ENCODE results near the gene ZCCHC24.
"Not testable (repeated sequence)": the region's sequence is repeated elsewhere in the genome, so short reads cannot be mapped to it uniquely, and the experiment has no call there.

ZCCHC24 gene

GRCh38 chr10:79340646-79341244 lies 104.7 kb downstream of the ZCCHC24 start:
- DNase-seq: no peak

DNA sequence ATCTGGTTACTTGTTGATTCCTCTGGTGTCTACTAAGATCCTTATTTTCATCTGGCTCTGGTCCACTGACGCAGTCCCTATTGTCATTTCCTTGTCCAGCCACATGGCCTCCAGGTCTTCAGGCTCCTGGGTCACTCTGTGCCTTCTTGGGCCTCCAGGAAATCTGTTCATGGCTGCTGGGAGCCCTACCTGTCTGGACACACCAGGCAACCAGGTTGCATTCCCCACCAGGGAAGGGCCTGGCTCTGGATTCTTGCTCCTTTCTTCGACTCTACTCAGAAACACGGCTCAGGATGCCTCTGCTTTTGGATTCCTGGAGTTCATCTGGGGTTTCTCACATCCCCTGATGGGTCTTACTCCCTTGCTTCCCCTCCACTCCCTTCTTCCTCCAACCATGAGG lies 106.2 kb downstream of the ZCCHC24 start:
- no peak for DNase-seq

- not testable (repeated sequence) for DNase-seq
Measured at GRCh38 chr10:79337783-79338469, 107.5 kb downstream of the ZCCHC24 start.

DNA sequence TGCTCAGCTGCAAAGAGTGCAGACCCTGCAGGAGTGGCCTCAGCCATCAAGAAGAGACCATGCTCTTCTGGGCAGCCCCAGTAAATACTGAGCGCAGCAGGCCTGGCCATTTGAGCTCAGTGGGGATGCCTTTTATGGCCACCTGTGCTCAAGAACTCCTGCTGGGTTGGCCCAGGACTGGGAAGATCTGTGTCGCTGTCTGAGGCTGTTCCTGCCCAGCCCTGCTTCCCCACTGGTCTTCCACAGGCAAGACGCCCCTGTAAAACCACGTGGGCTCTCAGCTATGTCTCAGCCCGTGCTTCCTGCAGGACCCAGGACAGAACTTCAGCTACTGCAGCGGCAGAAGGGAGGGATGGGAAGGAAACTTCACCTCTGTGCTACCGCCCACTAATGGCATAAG lies 108.7 kb downstream of the ZCCHC24 start:
- DNase-seq: no peak

DNA sequence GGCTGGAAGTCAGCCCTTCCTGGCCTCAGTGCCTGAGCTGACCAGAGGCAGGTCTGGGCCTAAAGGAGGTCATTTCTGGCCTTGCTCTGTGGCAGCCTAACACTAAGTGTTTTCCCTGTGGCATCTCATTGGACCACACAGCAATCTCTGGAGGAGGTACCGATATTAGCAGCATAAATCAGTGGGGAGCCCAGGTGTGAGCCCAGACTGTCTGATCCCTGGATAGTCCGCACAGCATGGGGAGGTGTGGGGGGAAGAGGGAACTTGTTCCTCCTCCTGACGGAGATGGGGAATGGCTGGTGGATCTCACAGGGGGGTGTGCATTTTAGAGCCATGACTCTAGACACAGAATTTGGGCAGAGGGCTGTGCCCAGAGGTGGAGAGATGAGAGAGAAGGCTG lies 109.1 kb downstream of the ZCCHC24 start:
- no peak for DNase-seq

- DNase-seq: no peak
Measured at GRCh38 chr10:79335470-79336235, 109.8 kb downstream of the ZCCHC24 start.

DNA sequence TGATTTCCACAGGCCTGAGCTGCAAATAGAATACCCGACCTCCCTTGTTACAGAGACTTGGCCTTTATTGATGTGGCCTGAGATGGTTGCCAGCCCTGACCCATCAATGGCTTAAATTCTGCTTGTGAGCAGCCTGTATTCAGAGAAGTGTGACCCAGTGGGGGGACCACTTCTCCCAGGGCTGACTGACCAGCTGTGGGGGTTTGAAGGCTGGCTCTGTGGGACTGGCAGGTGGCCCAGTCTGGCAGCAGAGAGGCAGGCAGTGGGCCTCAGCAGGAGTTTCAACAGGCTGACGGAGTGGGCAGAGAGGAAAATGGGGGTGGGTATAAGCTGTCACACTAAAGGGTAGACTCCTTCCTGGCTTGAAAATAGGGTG lies 110.3 kb downstream of the ZCCHC24 start:
- no peak for DNase-seq

DNA sequence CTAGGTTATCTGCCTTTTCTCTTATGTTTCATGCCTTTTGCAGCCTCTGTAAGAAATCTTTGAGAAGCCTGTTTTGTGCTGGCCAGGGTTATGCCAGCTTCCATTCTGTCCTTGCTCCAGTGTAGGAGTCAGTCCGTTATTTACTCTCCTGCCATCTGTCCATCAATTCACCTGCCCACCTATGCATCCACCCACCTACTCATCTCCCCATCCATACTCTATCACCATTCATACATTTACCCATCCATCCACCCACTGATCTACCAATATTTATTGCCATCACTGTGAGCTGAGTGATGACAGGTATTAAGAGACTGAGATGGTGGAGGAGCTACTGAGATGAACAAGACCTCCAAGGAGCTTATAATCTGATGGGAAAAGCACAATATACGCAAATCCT lies 110.9 kb downstream of the ZCCHC24 start:
- no peak for DNase-seq

DNA sequence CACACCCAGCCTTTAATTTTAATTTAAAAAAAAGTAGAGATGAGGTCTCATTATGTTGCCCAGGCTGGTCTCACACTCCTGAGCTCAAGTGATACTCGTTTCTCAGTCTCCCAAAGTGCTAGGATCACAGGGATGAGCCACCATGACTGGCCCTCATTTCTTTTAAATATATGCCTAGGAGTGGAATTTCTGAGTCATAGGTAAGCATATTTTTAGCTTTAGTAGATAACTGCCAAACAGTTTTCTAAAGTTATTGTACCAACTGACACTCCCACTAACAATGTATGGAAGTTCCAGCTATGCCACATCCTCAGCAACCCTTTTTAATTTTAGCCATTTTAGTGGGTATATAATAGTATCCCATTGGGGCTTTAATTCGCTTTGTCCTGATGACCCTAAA lies 111.9 kb downstream of the ZCCHC24 start:
- no peak for DNase-seq

DNA sequence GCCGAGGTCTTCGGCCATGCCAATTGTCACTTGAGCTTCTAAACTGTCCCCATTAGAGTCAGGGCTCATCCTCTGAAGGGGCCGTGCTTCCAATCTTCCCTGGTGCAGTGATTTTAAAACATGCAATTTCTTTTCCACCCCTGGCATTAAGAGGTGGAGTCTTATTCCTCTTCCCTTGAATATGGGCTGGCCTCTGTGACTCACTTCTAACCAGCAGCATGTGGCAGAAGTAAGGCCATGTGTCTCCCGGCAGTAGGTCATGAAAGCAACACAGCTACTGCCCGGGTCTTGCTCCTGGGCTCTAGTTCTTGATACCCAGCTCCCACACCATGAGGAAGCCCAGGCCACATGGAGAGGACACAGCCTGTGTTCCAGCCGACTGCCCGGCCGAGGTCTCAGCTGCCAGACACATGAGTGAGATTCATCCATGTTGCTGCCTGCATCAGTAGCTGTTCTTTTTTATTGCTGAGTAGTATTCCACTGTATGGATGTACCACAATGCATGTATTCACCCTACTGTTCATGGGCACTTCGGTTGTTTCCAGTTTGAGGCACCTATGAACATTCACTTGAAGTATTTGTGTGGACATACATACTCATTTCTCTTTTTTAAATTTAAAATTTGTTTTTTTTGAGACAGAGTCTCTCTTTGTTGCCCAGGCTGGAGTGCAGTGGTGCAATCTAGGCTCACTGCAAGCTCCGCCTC lies 112.7 kb downstream of the ZCCHC24 start:
- not testable (repeated sequence) for DNase-seq

Data from NCI-H2171 treated with DMSO at 0.1 percent for 48 hours (cell line).